Mucosa of stomach (tissue), 1 donor: ENCODE data around the gene GNAQ.

Experiments used
- H3K27me3 ChIP-seq: one replicate; pipeline ENCODE4 v1.7.0; 2013; ENCODE audit warnings: mild to moderate bottlenecking, low read length; ENCODE audit not compliant: control insufficient read depth, insufficient read depth
- H3K36me3 ChIP-seq: one replicate; pipeline ENCODE4 v1.7.0; 2013; ENCODE audit warnings: low read length; ENCODE audit not compliant: control insufficient read depth, insufficient read depth
- H3K4me1 ChIP-seq: one replicate; pipeline ENCODE4 v1.7.0; 2013; ENCODE audit warnings: mild to moderate bottlenecking, low read length; ENCODE audit not compliant: control insufficient read depth, insufficient read depth
- H3K4me3 ChIP-seq: one replicate; pipeline ENCODE4 v1.7.0; 2013; ENCODE audit warnings: low read length
- H3K9ac ChIP-seq: one replicate; pipeline ENCODE4 v1.7.0; 2013; ENCODE audit warnings: mild to moderate bottlenecking, low read length, moderate library complexity
- H3K9me3 ChIP-seq: one replicate; pipeline ENCODE4 v1.7.0; 2013; ENCODE audit warnings: mild to moderate bottlenecking, low read length, moderate library complexity; ENCODE audit not compliant: control insufficient read depth
- donor health status: Pancreatic carcinoma.

The GNAQ gene

DNA sequence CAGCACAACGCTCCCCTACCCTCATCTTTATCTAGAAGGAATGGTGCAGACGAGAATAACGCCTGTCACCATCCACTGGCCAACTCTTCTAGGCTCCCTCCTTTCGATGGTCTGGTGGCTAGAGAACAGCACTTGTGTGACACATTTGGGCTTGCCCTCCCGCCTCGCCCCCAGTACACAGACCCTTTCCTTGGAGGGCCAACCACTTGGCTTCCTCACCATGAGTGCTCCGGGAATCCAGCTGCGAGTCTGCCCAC, 1.4 kb downstream of the GNAQ start:
- Histone ChIP-seq H3K4me1 (peaks cover 17% of the 10 kb centered on the region), H3K27me3 (no peaks in the 10 kb centered on the region), H3K4me3 (peak overlapping the region; percentile 95), H3K9ac (peak overlapping the region; percentile 85), H3K36me3 (no peaks in the 10 kb centered on the region), H3K9me3 (no peaks in the 10 kb centered on the region)

DNA sequence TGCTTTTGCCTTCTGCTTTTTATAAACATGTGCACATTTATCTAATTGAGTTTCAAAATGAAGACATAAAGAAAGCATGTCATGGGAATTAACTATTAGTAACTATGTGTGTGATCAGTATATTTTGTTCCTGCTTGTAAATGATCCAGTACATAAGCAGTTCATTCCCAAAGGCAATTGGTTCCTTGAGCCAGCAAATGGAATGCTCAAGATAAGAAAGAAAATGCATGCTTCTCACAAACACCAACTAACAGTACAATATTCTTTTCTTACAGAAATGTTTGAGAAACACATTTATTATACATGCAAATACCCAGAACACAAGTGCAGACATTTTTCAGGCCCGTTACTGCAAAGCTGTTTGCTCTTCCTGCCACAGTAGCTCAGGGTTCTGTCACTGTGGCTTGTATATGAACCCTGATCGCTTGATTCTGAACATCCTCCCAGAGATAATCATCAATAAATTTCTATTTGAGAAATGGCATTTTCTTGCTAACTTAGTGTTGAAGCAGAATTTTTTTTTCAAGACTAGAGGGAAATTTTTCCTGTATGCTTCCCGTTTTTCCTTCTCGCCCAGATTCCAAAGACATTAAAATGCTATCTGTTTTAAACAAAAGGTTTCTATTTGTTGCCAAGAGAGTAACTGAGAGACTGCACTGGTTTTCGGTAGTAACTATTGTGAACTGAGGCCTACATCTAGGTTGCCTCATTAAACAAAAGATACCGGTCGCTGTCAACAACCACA, 1.9 kb downstream of the GNAQ start:
- Histone ChIP-seq H3K9ac (peak overlapping the region; percentile 85), H3K9me3 (no peaks in the 10 kb centered on the region), H3K27me3 (no peaks in the 10 kb centered on the region), H3K4me3 (peak overlapping the region; percentile 95), H3K4me1 (peaks cover 12% of the 10 kb centered on the region), H3K36me3 (no peaks in the 10 kb centered on the region)

DNA sequence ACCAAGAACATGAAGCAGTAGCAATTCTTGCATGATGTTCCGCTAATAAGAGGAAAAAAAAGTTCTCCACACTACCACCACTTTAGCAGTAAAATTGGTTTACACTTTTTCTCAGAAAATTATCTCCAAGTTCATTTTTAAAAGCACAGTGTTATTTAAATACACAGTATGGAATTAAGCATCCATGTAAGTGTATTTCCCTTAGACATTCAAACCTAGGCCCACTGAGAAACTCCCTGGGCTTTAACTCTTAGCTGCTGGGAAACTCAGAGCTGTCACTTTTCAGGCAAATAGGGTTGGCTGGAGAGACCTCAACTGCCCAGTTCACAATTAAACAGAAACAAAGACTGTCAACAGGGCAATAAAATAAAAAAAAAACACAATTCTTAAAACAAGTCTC, 2.7 kb downstream of the GNAQ start:
- H3K36me3 ChIP-seq = no peaks in the 10 kb centered on the region
- peak overlapping the region; percentile 45 for H3K9ac ChIP-seq
- H3K27me3 ChIP-seq = no peaks in the 10 kb centered on the region
- no peaks in the 10 kb centered on the region for H3K9me3 ChIP-seq
- H3K4me1 ChIP-seq = peaks cover 5% of the 10 kb centered on the region
- H3K4me3 ChIP-seq = no peak overlapping the region

- no peaks in the 10 kb centered on the region for H3K27me3 ChIP-seq
- H3K36me3 ChIP-seq = no peaks in the 10 kb centered on the region
- peaks cover 20% of the 10 kb centered on the region for H3K4me1 ChIP-seq
- no peaks in the 10 kb centered on the region for H3K9me3 ChIP-seq
- no peak overlapping the region for H3K4me3 ChIP-seq
- no peak overlapping the region for H3K9ac ChIP-seq
These were observed 4.7 kb downstream of the GNAQ start for GRCh38 chr9:78026947-78027346.

DNA sequence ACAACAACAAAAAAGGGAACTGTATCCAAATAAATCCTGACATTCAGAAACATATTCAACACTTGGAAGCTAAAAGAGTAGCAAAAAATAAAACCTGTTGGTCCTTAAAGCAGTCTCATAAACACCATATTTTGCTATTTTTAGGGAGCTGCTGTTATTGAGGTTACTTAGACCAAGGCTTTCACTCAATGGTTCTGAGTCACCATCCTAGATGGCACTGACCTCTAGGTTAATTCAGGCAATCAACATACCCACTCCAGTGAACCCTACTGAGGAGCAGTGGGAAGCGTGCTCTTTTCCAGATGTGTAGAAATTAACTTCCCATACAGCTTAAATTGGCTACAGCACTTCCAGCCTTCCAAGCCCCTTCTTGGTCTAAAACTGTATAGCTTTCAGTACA, 5.2 kb downstream of the GNAQ start:
- Histone ChIP-seq H3K9ac (no peak overlapping the region), H3K27me3 (no peaks in the 10 kb centered on the region), H3K4me3 (no peak overlapping the region), H3K9me3 (no peaks in the 10 kb centered on the region), H3K4me1 (peaks cover 25% of the 10 kb centered on the region), H3K36me3 (no peaks in the 10 kb centered on the region)

GRCh38 chr9:78025186-78025585, 6.4 kb downstream of the GNAQ start:
- H3K9me3 ChIP-seq = no peaks in the 10 kb centered on the region
- no peak overlapping the region for H3K4me3 ChIP-seq
- no peaks in the 10 kb centered on the region for H3K36me3 ChIP-seq
- peaks cover 37% of the 10 kb centered on the region for H3K4me1 ChIP-seq
- H3K27me3 ChIP-seq = no peaks in the 10 kb centered on the region
- H3K9ac ChIP-seq = peak overlapping the region; percentile 18

- H3K27me3 ChIP-seq = no peaks in the 10 kb centered on the region
- H3K9ac ChIP-seq = no peak overlapping the region
- no peak overlapping the region for H3K4me3 ChIP-seq
- H3K4me1 ChIP-seq = peaks cover 37% of the 10 kb centered on the region
- H3K36me3 ChIP-seq = no peaks in the 10 kb centered on the region
- H3K9me3 ChIP-seq = no peaks in the 10 kb centered on the region
These were observed 8.4 kb downstream of the GNAQ start for GRCh38 chr9:78023003-78023741.

DNA sequence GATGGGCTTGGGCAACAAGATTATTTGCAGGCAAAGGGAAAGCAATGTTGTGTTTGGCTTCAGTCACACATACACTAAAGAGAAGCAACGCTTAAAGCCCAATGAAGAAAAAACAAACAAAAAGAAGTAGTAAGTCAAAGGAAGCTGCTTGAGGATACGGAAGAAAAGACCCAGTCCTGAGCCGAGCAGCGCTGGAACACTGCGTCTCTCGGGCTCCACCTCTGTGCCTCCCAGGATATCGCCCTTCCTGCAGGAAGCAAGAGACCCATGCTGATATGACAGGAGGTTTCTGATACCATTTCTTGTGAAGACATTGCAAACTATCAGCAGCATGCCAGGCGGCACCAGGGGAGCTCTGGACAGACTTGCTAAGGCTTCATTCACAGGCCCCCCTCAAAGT, 9.9 kb downstream of the GNAQ start:
- Histone ChIP-seq H3K4me1 (peaks cover 36% of the 10 kb centered on the region), H3K9ac (peak overlapping the region; percentile 16), H3K27me3 (no peaks in the 10 kb centered on the region), H3K9me3 (no peaks in the 10 kb centered on the region), H3K36me3 (no peaks in the 10 kb centered on the region), H3K4me3 (no peak overlapping the region)

DNA sequence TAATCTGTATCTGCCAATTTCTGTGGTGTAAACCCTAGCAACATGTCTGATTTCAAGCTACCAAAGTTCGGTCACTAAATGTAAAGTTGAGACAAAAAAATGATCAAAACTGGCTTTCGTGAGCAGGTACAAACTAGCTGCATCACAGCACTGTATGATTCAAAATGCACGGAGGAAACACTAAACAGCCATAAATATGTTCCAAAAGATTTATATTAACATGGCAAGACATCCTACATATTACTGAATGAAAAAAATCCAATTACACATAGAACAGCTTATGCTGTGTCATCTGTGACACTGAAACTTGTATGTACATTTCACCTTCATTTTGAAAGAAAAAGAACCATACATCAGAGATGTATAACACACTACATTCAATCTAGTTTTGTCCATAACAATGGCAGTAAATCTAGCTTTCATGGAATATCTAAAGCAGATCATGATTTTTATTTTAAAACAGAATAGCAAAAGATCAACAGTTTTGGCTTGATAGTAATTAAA, 14.4 kb downstream of the GNAQ start:
- H3K4me1 ChIP-seq = peaks cover 20% of the 10 kb centered on the region
- no peaks in the 10 kb centered on the region for H3K27me3 ChIP-seq
- H3K4me3 ChIP-seq = no peak overlapping the region
- no peaks in the 10 kb centered on the region for H3K9me3 ChIP-seq
- H3K9ac ChIP-seq = no peak overlapping the region
- no peaks in the 10 kb centered on the region for H3K36me3 ChIP-seq

- Histone ChIP-seq H3K36me3 (no peaks in the 10 kb centered on the region), H3K9me3 (no peaks in the 10 kb centered on the region), H3K4me3 (no peak overlapping the region), H3K9ac (peak overlapping the region; percentile 17), H3K4me1 (peaks cover 8% of the 10 kb centered on the region), H3K27me3 (no peaks in the 10 kb centered on the region)
These were observed 16.4 kb downstream of the GNAQ start for GRCh38 chr9:78015241-78015640.

- Histone ChIP-seq H3K4me3 (no peak overlapping the region), H3K36me3 (no peaks in the 10 kb centered on the region), H3K9me3 (no peaks in the 10 kb centered on the region), H3K27me3 (no peaks in the 10 kb centered on the region), H3K9ac (no peak overlapping the region), H3K4me1 (peaks cover 13% of the 10 kb centered on the region)
These were observed 16.8 kb downstream of the GNAQ start for GRCh38 chr9:78014776-78015175.

- no peaks in the 10 kb centered on the region for H3K9me3 ChIP-seq
- H3K9ac ChIP-seq = no peak overlapping the region
- H3K27me3 ChIP-seq = no peaks in the 10 kb centered on the region
- no peak overlapping the region for H3K4me3 ChIP-seq
- H3K4me1 ChIP-seq = peaks cover 21% of the 10 kb centered on the region
- no peaks in the 10 kb centered on the region for H3K36me3 ChIP-seq
These were observed 17.7 kb downstream of the GNAQ start for GRCh38 chr9:78013934-78014333.
